ENCODE results near the gene CFAP299. TPM values are rescaled to one million over a fixed set of nuclear protein-coding genes. Genes with fewer than 3 reads are reported as not detected.

Gene CFAP299
- total and polyA plus RNA-seq, 4 donors, result 2.8 to 30.2 (median 6.6) TPM

- H3K4me3 ChIP-seq, result no peak overlapping the region
- TF ChIP-seq, protein P1, sequence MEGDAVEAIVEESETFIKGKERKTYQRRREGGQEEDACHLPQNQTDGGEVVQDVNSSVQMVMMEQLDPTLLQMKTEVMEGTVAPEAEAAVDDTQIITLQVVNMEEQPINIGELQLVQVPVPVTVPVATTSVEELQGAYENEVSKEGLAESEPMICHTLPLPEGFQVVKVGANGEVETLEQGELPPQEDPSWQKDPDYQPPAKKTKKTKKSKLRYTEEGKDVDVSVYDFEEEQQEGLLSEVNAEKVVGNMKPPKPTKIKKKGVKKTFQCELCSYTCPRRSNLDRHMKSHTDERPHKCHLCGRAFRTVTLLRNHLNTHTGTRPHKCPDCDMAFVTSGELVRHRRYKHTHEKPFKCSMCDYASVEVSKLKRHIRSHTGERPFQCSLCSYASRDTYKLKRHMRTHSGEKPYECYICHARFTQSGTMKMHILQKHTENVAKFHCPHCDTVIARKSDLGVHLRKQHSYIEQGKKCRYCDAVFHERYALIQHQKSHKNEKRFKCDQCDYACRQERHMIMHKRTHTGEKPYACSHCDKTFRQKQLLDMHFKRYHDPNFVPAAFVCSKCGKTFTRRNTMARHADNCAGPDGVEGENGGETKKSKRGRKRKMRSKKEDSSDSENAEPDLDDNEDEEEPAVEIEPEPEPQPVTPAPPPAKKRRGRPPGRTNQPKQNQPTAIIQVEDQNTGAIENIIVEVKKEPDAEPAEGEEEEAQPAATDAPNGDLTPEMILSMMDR (IDR thresholded peaks at IDR 0.05; ENCODE audit: control extremely low read depth, extremely low read depth), result no peak
- ATAC-seq (ENCODE audit: insufficient read depth, low FRiP score) (no peak), DNase-seq (peak; percentile 57 to 70 (median 61))
- H3K36me3 ChIP-seq (ENCODE audit: control insufficient read depth in 4 of 4, insufficient read depth in 4 of 4, low read length in 4 of 4), result no peaks in the 10 kb centered on the region
- peaks cover 0 to 9% (median 2%) of the 10 kb centered on the region in 5 donors for H3K4me1 ChIP-seq (ENCODE audit: control insufficient read depth in 5 of 5, insufficient read depth in 5 of 5, low read length in 5 of 5)
- H3K9me3 ChIP-seq (ENCODE audit: control insufficient read depth in 4 of 4, insufficient read depth in 3 of 4, low read length in 3 of 4), result no peaks in the 10 kb centered on the region
- H3K9ac ChIP-seq (ENCODE audit: insufficient read depth in 1 of 2, low read length in 2 of 2), result peak overlapping the region in 1 of 2 donors; percentile 64
- no peaks in the 10 kb centered on the region for H3K27me3 ChIP-seq (ENCODE audit: control insufficient read depth in 3 of 3, insufficient read depth in 3 of 3, low read length in 2 of 3)
- 33 to 52% methylated on average over 9 of the region's 9 CpGs for WGBS, 2 donors
- H3K27ac ChIP-seq (ENCODE audit: low read depth in 1 of 2, low read length in 1 of 2), result no peak overlapping the region
These were observed 136.2 kb downstream of the CFAP299 start for GRCh38 chr4:80471756-80472155.

GRCh38 chr4:80475236-80475635 is 139.7 kb downstream of the CFAP299 start:
- Histone ChIP-seq H3K4me1 (ENCODE audit: control insufficient read depth in 5 of 5, insufficient read depth in 5 of 5, low read length in 5 of 5) (peaks cover 0 to 9% (median 2%) of the 10 kb centered on the region in 5 donors), H3K36me3 (ENCODE audit: control insufficient read depth in 4 of 4, insufficient read depth in 4 of 4, low read length in 4 of 4) (no peaks in the 10 kb centered on the region), H3K9me3 (ENCODE audit: control insufficient read depth in 4 of 4, insufficient read depth in 3 of 4, low read length in 3 of 4) (no peaks in the 10 kb centered on the region), H3K9ac (ENCODE audit: insufficient read depth in 1 of 2, low read length in 2 of 2) (no peak overlapping the region), H3K27ac (ENCODE audit: low read depth in 1 of 2, low read length in 1 of 2) (no peak overlapping the region), H3K27me3 (ENCODE audit: control insufficient read depth in 3 of 3, insufficient read depth in 3 of 3, low read length in 2 of 3) (no peaks in the 10 kb centered on the region), H3K4me3 (no peak overlapping the region)
- 85 to 89% methylated on average over 2 of the region's 2 CpGs for WGBS, 2 donors
- TF ChIP-seq, protein P1 (IDR thresholded peaks at IDR 0.05; ENCODE audit: control extremely low read depth, extremely low read depth), result no peak
- ATAC-seq (ENCODE audit: insufficient read depth, low FRiP score) (no peak), DNase-seq (no peak)

DNA sequence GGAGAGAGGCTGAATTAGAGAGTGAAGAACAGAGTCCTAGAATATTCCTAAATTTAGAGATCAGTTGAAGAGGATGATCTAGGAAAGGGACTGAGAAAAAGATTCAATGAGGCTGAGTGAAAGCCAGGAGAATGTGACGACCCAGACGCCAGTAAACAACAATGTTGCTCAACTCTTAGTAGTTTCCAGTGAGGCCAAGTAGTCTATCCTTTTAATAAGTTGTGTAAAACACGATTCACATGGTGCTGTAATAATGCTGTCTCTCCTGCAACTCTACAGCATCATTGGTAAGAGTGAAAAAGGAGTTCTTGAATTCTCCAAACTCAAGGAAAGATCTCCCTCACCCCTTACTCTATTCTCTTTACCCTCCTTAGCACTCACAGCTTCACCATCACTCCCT is 140.3 kb downstream of the CFAP299 start:
- no peak overlapping the region for H3K27ac ChIP-seq (ENCODE audit: low read depth in 1 of 2, low read length in 1 of 2)
- H3K9ac ChIP-seq (ENCODE audit: insufficient read depth in 1 of 2, low read length in 2 of 2), result no peak overlapping the region
- H3K27me3 ChIP-seq (ENCODE audit: control insufficient read depth in 3 of 3, insufficient read depth in 3 of 3, low read length in 2 of 3), result no peaks in the 10 kb centered on the region
- TF ChIP-seq, protein P1 (IDR thresholded peaks at IDR 0.05; ENCODE audit: control extremely low read depth, extremely low read depth), result no peak
- ATAC-seq (ENCODE audit: insufficient read depth, low FRiP score), result no peak
- H3K4me1 ChIP-seq (ENCODE audit: control insufficient read depth in 5 of 5, insufficient read depth in 5 of 5, low read length in 5 of 5), result peaks cover 0 to 9% (median 2%) of the 10 kb centered on the region in 5 donors
- H3K9me3 ChIP-seq (ENCODE audit: control insufficient read depth in 4 of 4, insufficient read depth in 3 of 4, low read length in 3 of 4), result no peaks in the 10 kb centered on the region
- peak in 2 of 3 donors; percentile 73 to 90 for DNase-seq
- H3K4me3 ChIP-seq, result no peak overlapping the region
- WGBS, 2 donors, result 60 to 71% methylated on average over 3 of the region's 3 CpGs
- H3K36me3 ChIP-seq (ENCODE audit: control insufficient read depth in 4 of 4, insufficient read depth in 4 of 4, low read length in 4 of 4), result no peaks in the 10 kb centered on the region

DNA sequence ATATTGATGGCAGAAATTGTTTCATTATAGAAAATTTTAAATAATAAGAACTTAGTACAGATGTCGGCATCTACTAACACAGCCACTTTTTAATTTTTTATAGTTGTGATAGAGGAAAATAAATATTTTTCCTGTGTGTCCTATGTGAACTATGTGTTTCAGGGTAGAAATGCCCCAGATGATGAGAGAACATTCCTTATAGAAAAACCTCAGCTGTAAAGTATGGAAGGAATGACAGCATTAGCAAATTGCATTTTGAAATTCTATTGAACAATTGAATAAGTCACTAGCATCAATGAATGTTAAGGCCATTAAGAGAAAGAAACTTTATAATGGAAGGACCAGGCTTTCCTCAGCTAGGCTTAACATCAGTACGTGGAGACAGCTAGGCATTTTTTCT is 149.2 kb downstream of the CFAP299 start:
- Histone ChIP-seq H3K27me3 (ENCODE audit: control insufficient read depth in 3 of 3, insufficient read depth in 3 of 3, low read length in 2 of 3) (no peaks in the 10 kb centered on the region), H3K27ac (ENCODE audit: low read depth in 1 of 2, low read length in 1 of 2) (no peak overlapping the region), H3K9ac (ENCODE audit: insufficient read depth in 1 of 2, low read length in 2 of 2) (no peak overlapping the region), H3K4me1 (ENCODE audit: control insufficient read depth in 5 of 5, insufficient read depth in 5 of 5, low read length in 5 of 5) (no peaks in the 10 kb centered on the region), H3K9me3 (ENCODE audit: control insufficient read depth in 4 of 4, insufficient read depth in 3 of 4, low read length in 3 of 4) (no peaks in the 10 kb centered on the region), H3K36me3 (ENCODE audit: control insufficient read depth in 4 of 4, insufficient read depth in 4 of 4, low read length in 4 of 4) (no peaks in the 10 kb centered on the region), H3K4me3 (no peak overlapping the region)
- no peak for ATAC-seq (ENCODE audit: insufficient read depth, low FRiP score)
- WGBS, 2 donors, result 87 to 91% methylated on average over 2 of the region's 2 CpGs
- no peak for DNase-seq
- TF ChIP-seq, protein P1 (IDR thresholded peaks at IDR 0.05; ENCODE audit: control extremely low read depth, extremely low read depth), result no peak

Data from lung (tissue), 12 donors.